GM19240 (cell line): ENCODE measurements around the gene CAMKMT.

ENCODE experiments used
- DNase-seq: peaks from one replicate; pipeline ENCODE4 v3.0.0; 2011; ENCODE audit warnings: low spot score; ENCODE audit not compliant: insufficient read length

Gene CAMKMT

GRCh38 chr2:44819061-44819460 lies 457.3 kb downstream of the CAMKMT start:
- no peak for DNase-seq

- no peak for DNase-seq
These were observed 459.8 kb downstream of the CAMKMT start for GRCh38 chr2:44821500-44821899.

GRCh38 chr2:44822174-44822573 lies 460.4 kb downstream of the CAMKMT start:
- DNase-seq = no peak
